GM19463 (cell line): Measurements from ENCODE around the gene MYH15.
"Not testable (repeated sequence)": the region's sequence is repeated elsewhere in the genome, so short reads cannot be mapped to it uniquely, and the experiment has no call there.

ENCODE experiments used
- ATAC-seq: cut with Tn5 transposase; IDR thresholded peaks from one replicate; pipeline ENCODE4 v1.9.1; 2021; ENCODE audit warnings: mild to moderate bottlenecking, moderate library complexity; ENCODE audit not compliant: unreplicated experiment

Gene MYH15

DNA sequence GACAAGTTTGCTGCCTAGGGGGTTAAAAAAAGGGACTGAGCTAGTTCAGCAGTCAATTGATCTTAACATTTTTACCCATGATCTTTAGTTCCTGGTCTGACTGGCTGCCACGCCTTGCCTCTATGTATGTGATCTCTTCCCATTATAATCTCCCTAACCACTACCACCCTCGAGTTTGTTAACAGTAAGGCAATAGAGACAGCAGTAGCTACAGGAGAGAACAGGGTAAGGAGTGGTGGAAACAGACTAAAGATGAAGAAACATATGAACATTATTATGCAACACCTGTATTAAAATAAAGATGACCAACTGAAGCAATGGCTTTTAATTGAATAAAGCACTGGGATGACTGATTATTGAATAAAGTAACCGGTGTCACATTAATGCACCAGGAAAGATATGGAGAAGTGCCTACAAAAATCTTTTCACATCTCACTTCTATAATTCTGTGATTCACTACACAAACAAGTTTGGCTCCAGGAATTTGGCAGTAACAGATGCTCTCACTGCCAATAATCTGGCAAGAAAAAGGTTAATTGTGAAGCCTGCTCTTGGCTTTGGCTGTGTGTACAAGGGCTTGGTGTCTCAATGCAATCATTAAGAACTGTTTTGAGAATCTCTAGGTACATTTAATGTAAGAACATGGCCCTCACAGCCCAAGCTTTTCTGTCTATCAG, 118.3 kb downstream of the MYH15 start:
- ATAC-seq = no peak

DNA sequence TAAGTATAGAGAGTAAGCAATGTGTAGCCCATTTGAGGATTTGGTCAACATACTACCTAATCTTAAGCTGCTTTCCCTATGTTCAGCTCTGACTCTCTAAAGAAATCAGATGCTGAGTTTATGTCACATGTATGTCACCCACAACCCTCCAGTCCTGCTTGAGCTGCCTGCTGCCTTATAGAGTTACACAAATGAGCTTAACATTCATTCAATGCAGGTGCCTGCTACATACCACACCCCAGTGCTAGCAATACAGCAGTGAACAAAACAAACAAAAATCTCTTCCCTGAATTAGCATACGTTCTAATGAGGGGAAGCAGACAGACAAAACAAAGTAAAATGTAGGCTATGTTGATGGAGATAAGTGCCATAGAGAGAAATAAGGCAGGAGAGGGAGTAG, 121.0 kb downstream of the MYH15 start:
- ATAC-seq = no peak

DNA sequence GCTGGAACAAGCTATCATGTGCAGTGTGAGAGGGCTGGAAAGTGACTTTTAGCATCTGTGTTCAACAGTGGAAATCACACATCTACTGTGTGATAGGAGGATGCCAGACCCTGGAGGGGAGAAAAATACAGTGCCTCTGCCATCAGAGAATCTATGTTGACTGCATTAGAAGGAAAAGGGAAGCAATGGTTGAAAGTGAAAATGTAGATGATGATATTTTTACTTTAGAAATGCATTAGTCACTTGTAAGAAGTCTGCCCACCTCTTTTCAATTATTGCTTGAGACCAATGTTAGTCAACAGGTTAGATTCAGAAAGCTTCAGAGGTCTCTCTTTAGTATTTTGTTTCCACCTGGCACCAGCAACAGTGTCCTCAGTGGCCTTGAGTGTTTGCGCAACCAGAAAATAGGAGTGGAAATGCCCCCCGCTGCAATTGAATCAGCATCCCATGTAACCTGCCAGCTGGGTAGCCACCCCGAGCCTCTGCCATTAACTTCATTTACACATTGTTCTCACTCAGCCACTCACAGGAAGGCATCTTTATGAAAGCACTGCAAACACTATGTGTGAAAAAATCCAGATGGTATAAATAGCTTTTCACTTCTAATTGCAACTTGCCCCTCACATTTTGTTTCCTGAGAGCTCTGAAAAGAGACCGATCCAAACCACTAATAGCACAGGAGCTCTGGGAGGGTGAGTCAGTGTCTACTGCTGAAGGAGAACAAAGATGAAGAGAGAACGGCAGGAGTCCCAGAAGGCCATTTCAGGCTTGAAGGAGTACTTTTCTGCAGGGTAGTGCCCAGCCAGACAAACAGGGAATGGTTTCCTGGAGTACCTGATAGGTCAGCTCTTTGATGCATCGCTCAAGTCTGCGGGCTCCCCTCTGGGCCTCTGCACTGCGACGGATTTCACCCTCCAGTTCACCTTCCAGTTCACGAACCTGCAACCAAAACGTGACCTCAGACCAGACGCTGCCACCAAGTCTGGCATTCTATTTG, 122.0 kb downstream of the MYH15 start:
- peak; percentile 61 for ATAC-seq

GRCh38 chr3:108387063-108387462, 123.3 kb downstream of the MYH15 start:
- ATAC-seq = no peak

- no peak for ATAC-seq
Measured at GRCh38 chr3:108383306-108383705, 127.1 kb downstream of the MYH15 start.

GRCh38 chr3:108381529-108382140, 128.8 kb downstream of the MYH15 start:
- ATAC-seq = no peak

DNA sequence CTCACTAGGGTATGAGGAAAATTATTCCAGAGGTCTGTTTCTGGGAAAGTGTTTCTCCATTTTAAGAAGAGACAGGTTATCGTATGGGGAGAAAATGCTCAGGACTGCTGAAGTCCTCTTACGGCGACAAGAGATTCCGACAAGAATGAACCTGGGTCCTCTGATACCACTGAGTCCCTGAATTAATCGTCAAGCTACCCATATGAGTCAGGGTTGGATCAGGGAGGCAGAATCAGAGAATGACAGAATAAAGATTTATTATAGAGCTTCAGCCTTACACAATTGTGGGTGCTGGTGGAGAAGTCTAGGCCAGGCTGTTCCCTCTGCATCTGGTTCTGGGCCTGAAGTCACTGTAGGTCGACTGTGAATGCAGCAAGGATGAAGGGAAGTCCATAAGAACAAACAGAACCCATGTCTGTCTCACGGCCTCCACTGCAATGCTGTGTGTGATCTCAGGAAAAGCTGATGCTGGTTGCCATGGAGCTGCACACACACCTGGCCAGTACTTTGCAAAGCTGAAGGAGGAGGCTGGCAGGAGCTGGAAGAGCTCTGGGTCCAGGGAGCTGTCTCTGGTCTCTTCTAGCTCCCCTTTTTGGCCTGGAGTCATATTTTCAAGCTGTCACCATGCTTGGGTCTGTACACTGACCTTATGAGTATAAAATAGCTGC, 130.1 kb downstream of the MYH15 start:
- no peak for ATAC-seq

- ATAC-seq = not testable (repeated sequence)
Measured at GRCh38 chr3:108378952-108379342, 131.4 kb downstream of the MYH15 start.

DNA sequence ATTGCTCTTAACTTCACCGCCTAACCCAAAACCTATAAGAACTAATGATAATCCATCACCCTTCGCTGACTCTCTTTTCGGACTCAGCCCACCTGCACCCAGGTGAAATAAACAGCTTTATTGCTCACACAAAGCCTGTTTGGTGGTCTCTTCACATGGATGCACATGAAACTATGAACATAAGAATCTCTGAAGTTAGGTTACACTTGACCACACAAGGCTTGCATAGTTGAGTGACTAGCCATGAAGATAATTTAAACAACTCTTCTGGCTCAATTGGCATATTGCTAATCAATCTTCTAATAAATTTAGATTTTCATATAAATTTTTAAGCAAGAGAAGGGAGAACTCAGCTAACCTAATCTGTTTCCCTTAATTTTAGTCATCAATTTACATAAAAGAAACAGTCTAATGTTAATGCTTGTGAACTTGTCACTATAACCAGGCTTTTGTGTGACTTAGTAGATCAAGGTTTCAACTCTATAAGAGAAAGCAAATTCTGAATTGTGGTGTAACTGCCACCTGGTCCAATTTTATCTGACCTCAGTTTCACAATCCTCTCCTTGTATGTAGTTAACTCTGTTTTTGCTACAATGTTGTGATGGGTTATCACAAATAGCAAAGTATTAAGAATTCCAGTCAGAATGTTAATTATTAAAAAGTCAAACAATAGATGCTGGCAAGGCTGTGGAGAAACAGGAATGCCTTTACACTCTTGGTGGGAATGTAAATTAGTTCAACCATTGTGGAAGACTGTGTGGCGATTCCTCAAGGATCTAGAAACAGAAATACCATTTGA, 132.0 kb downstream of the MYH15 start:
- ATAC-seq = no peak

- no peak for ATAC-seq
Measured at GRCh38 chr3:108377384-108377783, 133.0 kb downstream of the MYH15 start.

GRCh38 chr3:108376026-108376425, 134.4 kb downstream of the MYH15 start:
- no peak for ATAC-seq

DNA sequence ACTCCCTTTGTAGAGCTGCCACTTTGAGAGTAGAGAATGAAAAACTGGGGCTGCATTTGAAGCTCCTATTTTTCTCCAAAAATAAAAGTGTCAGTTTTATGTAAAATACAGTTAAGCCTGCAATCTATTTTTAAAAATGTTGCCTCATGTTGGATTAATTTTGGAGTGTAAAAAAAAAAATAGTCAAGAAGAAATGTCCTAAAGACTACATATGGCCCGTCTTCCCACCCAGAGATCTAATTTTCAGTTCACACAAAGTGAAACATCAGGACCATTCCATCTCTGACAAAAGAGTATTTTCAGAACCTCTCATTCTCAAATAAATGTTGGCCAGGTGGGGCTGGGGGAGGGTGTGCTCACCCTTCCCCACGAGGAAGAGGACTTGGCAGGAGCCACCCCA, 151.4 kb downstream of the MYH15 start:
- ATAC-seq = no peak

GRCh38 chr3:108357042-108357441, 153.4 kb downstream of the MYH15 start:
- no peak for ATAC-seq

GRCh38 chr3:108354562-108354961, 155.8 kb downstream of the MYH15 start:
- no peak for ATAC-seq

DNA sequence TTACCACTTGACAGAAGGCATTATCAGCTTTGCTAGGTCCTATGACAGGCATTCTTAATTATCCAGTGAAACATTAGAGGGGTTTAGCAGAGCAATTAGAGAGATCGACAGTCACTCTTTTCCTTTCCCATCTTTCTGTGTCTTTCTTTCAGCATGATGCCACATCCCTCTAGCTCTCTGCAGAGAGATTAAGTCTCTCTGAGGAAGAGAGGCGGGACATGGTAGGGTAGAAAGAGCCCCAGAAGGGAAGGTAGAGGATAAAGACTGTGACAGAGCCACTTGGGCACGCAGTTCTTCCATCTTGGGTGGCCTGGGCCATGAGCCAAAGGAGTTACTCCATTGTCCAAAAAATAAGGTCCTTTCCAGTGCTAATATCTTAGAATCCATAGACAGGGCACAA, 158.2 kb downstream of the MYH15 start:
- ATAC-seq = no peak

DNA sequence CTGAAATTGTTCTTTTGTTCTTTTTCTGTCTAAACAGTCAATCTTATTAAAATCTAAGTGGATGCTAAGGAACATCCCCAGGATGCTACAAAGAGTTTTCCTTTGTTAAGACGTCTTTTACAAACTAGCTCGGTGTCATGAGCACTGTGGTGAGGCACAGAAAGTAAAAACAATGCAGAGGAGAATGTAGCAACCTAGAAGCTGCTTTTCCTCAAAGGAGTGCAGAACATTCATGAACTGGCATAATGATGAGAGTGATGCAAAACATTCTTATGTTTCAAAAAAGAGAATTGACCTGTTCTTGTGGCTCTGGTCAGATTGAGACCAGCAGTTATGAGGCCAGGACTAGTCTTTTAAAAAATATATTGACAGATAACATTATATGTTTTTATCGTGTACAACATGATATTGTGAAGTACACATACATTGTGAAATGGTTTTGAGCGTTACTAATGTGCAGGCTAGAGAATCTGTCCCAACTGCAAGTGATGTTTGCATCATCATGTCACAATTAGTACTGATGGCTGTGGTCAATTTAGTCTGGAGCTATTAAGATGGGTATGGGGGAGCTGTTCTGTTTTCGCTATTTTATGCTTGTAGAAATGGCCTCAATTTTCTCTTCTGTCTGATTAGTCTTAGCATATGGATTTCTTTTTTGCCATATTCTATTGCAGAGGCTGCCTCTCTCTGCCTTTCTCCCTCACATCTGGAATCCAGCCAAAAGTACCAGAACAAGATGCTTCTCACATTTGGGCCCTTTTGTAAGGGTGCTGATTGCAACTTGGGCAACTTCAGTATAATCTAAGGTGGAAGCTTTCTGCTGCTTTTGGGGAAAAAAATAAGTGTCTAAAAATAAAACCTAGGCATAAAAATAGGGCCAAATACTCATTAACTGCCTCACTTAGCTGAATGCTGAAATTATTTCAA, 163.8 kb downstream of the MYH15 start:
- ATAC-seq = no peak

DNA sequence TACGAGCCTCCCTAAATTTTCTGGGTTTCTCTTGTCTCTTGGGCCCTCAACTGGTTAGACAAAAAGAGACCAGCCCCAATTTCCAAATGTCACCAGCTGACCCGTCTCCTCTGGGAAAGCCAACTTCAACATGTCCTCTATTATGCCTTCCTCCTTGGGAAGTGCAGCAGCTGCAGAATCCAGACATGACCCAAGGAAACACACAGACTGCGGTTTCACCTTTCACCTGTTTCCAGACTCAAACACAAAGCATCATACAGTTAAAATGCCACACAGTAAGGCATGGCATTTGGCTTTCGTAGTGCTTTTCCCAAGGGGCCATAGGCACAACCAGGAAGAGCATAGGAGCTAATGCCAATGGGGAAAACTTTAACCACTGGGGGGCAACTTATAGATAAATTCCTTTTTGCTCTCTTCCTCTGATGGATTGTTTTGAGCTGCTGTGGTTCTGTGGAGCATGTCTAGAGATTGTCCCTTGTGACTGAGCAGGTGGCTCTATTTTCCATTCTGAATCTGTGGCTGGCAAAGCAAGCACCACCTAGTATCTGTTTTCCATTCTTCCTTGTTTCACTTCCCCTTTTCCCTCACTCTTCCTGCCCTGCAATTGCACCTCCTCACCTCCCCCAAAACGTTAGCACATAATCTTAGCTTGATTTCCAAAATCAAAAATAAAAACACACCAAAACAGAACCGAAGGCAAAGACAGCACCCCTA, 164.7 kb downstream of the MYH15 start:
- ATAC-seq = no peak

DNA sequence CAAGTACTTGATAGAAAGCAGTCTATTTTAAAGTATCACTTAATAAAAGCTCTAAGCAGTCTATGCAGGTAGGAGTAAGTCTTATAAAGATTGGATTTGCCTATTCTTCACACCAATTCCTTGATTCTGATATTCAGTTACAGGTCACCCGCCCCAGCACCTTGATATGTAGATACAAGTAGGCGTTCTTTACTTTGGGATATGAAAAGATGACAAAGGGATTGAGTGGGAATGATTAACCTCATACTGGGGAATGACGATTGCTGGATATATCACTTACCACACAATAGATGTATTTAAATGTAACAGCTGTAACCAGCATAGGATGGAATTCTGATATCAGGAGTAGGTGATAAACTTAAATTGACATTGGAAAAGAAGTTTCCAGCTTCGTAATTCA, 166.9 kb downstream of the MYH15 start:
- ATAC-seq = no peak
